OCI-LY7 (cell line): ENCODE measurements around the gene APOL6. TPM values are rescaled to one million over a fixed set of nuclear protein-coding genes. Genes with fewer than 3 reads are reported as not detected.
A peak's percentile ranks its signal among the peaks of the same experiment; 100 is the strongest.

Source experiments
- BruUV-seq: library from RNA; stranded (reverse); fragments of 400-500 nt; replicated peaks from 2 replicates; lab custom pipeline; 2021; lab: Mats Ljungman, UMichigan
- CTCF ChIA-PET: fragments of 300-600 bp; sonication (Branson Sonifier 250); formaldehyde crosslinking; loops from one replicate; lab custom pipeline; 2022; ENCODE audit warnings: antibody characterized with exemption; ENCODE audit not compliant: unreplicated experiment; lab: Charles Lee
- POLR2A ChIA-PET: fragments of 300-600 bp; sonication (Branson Sonifier 250); formaldehyde crosslinking; loops from one replicate; lab custom pipeline; 2022; ENCODE audit warnings: antibody characterized with exemption; lab: Charles Lee
- DNase-seq: peaks from one replicate; pipeline ENCODE4 v3.0.0-alpha.2; 2015; ENCODE audit warnings: low spot score
- H2AFZ ChIP-seq: fragments of 200-600 bp; sonication (generic), shearing (Covaris generic); 2 replicates; pipeline ENCODE4 v1.6.1; 2014; ENCODE audit warnings: mild to moderate bottlenecking, antibody characterized with exemption, low read length, moderate library complexity
- H3K27ac ChIP-seq: fragments of 200-600 bp; sonication (generic); 2 replicates; pipeline ENCODE4 v1.5.1; 2014; ENCODE audit warnings: mixed run types, low read depth, mild to moderate bottlenecking, moderate library complexity, low read length, inconsistent platforms; ENCODE audit not compliant: poor library complexity, severe bottlenecking
- H3K36me3 ChIP-seq: fragments of 200-600 bp; sonication (generic); 2 replicates; pipeline ENCODE4 v1.6.1; 2014; ENCODE audit warnings: mild to moderate bottlenecking, antibody characterized with exemption, low read length, moderate library complexity, mixed read lengths; ENCODE audit not compliant: insufficient read depth
- H3K4me1 ChIP-seq: fragments of 200-600 bp; sonication (generic); 2 replicates; pipeline ENCODE4 v1.5.1; 2014; ENCODE audit warnings: mild to moderate bottlenecking, low read length; ENCODE audit not compliant: insufficient read depth, poor library complexity, severe bottlenecking
- H3K4me2 ChIP-seq: fragments of 200-600 bp; sonication (generic); 2 replicates; pipeline ENCODE4 v1.6.1; 2014; ENCODE audit warnings: mild to moderate bottlenecking, low read length
- H3K4me3 ChIP-seq: fragments of 200-600 bp; sonication (generic); 2 replicates; pipeline ENCODE4 v1.5.1; 2014; ENCODE audit warnings: mild to moderate bottlenecking, low read depth, low read length; ENCODE audit not compliant: poor library complexity, severe bottlenecking
- H3K79me2 ChIP-seq: fragments of 200-600 bp; sonication (generic); 2 replicates; pipeline ENCODE4 v1.6.1; 2016; ENCODE audit warnings: low read depth, mild to moderate bottlenecking, low read length, moderate library complexity, mixed read lengths; ENCODE audit not compliant: insufficient read depth
- H3K9me2 ChIP-seq: fragments of 200-600 bp; sonication (generic); 2 replicates; pipeline ENCODE4 v1.6.1; 2016; ENCODE audit warnings: mild to moderate bottlenecking, low read length, mixed read lengths; ENCODE audit not compliant: insufficient read depth
- H3K9me3 ChIP-seq: fragments of 200-600 bp; sonication (generic); 2 replicates; pipeline ENCODE4 v1.6.1; 2014; ENCODE audit warnings: mild to moderate bottlenecking, mixed run types, low read length, mixed read lengths
- H4K20me1 ChIP-seq: fragments of 200-600 bp; sonication (generic); 2 replicates; pipeline ENCODE4 v1.6.1; 2014; ENCODE audit warnings: mild to moderate bottlenecking, antibody characterized with exemption, low read length, moderate library complexity, mixed read lengths; ENCODE audit not compliant: insufficient read depth
- CTCF ChIP-seq: fragments of 200-600 bp; sonication (generic); conservative IDR thresholded peaks from 2 replicates; pipeline ENCODE4 v1.5.1; 2014; ENCODE audit warnings: mild to moderate bottlenecking, antibody characterized with exemption, low read length, moderate library complexity, mixed read lengths
- EZH2phosphoT487 ChIP-seq: fragments of 200-600 bp; sonication (generic); IDR thresholded peaks from 2 replicates; pipeline ENCODE4 v1.6.1; 2018; ENCODE audit warnings: low read depth, borderline replicate concordance, mild to moderate bottlenecking, mixed run types, antibody characterized with exemption, low read length, moderate library complexity, mixed read lengths
- intact Hi-C: fragments of 100-400 bp; cut with micrococcal nuclease; formaldehyde crosslinking; loops from one replicate; pipeline ENCODE4 v1.10.0; 2022; ENCODE audit not compliant: unreplicated experiment
- total RNA-seq, 2 experiments: library from RNA; depleted of rRNA in 1 of 2; stranded (reverse); fragments of >200 nt in 1 of 2; shearing (Covaris generic) in 1 of 2; gene quantifications; 2 replicates each; pipeline ENCODE4 v1.2.3, GENCODE V29; 2014 to 2022

Gene APOL6
- total RNA-seq, 2 experiments from 2014 or later = 22.0 to 27.8 TPM

- peak overlapping the region; percentile 34 for H3K27ac ChIP-seq
- CTCF ChIA-PET = no interaction called here
- peak overlapping the region; percentile 48 for H2AFZ ChIP-seq
- H3K4me2 ChIP-seq = peak overlapping the region; percentile 72
- no peaks in the 10 kb centered on the region for H3K9me2 ChIP-seq
- DNase-seq = peak; percentile 60
- BruUV-seq = no TSS peak
- TF ChIP-seq EZH2phosphoT487 (no peak), CTCF (no peak)
- no peaks in the 10 kb centered on the region for H3K36me3 ChIP-seq
- peaks cover 17% of the 10 kb centered on the region for H3K4me1 ChIP-seq
- POLR2A ChIA-PET = interaction anchor here (0.6 kb wide), 1 partner anchor 378 kb away, joined by 3 read pairs; no protein-coding TSS in a partner anchor
- no peaks in the 10 kb centered on the region for H3K9me3 ChIP-seq
- H3K79me2 ChIP-seq = no peaks in the 10 kb centered on the region
- intact Hi-C loops = no loop called here
- no peaks in the 10 kb centered on the region for H4K20me1 ChIP-seq
- peak overlapping the region; percentile 27 for H3K4me3 ChIP-seq
Observed at GRCh38 chr22:35611891-35612576, 36.2 kb upstream of the APOL6 start.

- DNase-seq = no peak
- ChIA-PET CTCF (no interaction called here), POLR2A (no interaction called here)
- no peaks in the 10 kb centered on the region for H3K9me3 ChIP-seq
- H3K4me3 ChIP-seq = no peak overlapping the region
- H2AFZ ChIP-seq = no peak overlapping the region
- TF ChIP-seq CTCF (no peak), EZH2phosphoT487 (no peak)
- H3K27ac ChIP-seq = no peak overlapping the region
- no TSS peak for BruUV-seq
- no peak overlapping the region for H3K4me2 ChIP-seq
- no peaks in the 10 kb centered on the region for H3K9me2 ChIP-seq
- no peaks in the 10 kb centered on the region for H3K36me3 ChIP-seq
- peaks cover 17% of the 10 kb centered on the region for H3K4me1 ChIP-seq
- intact Hi-C loops = no loop called here
- no peaks in the 10 kb centered on the region for H3K79me2 ChIP-seq
- H4K20me1 ChIP-seq = no peaks in the 10 kb centered on the region
Observed at GRCh38 chr22:35612903-35613302, 35.3 kb upstream of the APOL6 start.

GRCh38 chr22:35614404-35614803 lies 33.8 kb upstream of the APOL6 start:
- Histone ChIP-seq H3K4me2 (no peak overlapping the region), H2AFZ (no peak overlapping the region), H3K9me2 (no peaks in the 10 kb centered on the region), H3K9me3 (no peaks in the 10 kb centered on the region), H4K20me1 (no peaks in the 10 kb centered on the region), H3K27ac (no peak overlapping the region), H3K79me2 (no peaks in the 10 kb centered on the region), H3K4me1 (peaks cover 17% of the 10 kb centered on the region), H3K4me3 (no peak overlapping the region), H3K36me3 (no peaks in the 10 kb centered on the region)
- ChIA-PET CTCF (no interaction called here), POLR2A (no interaction called here)
- intact Hi-C loops = no loop called here
- TF ChIP-seq CTCF (no peak), EZH2phosphoT487 (no peak)
- DNase-seq = no peak
- BruUV-seq = no TSS peak
